ENCODE results near the gene RAB27B.

DNA sequence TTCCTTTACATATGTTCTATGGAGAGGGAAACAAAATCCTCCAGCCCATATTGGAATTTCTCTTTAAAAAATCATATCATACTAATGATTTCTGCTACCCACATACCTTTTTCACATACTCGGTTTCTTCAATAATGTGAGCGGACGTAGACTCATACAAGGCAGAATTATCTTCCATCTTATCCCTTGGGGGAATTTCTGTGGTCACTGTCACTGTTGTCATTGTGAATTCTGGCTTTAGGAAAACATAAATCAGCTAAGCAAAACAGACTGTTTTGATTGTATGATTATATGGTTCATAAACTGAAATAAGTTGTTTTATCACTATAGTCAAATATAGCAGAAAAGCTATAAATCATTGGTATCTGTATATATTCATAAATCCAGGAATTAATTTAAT lies 114.3 kb downstream of the RAB27B start:
- TF ChIP-seq IRF2 (CRISPR knock-in tag; IDR thresholded peaks at IDR 0.05; ENCODE audit: borderline replicate concordance, low read depth) (no peak), ZNF121 (CRISPR knock-in tag; IDR thresholded peaks at IDR 0.05) (no peak), FOXP1 (CRISPR knock-in tag; IDR thresholded peaks at IDR 0.05; ENCODE audit: borderline replicate concordance) (no peak), SP1 (CRISPR knock-in tag; conservative IDR thresholded peaks at IDR 0.05) (no peak)
- TF ChIP-seq, protein P1, sequence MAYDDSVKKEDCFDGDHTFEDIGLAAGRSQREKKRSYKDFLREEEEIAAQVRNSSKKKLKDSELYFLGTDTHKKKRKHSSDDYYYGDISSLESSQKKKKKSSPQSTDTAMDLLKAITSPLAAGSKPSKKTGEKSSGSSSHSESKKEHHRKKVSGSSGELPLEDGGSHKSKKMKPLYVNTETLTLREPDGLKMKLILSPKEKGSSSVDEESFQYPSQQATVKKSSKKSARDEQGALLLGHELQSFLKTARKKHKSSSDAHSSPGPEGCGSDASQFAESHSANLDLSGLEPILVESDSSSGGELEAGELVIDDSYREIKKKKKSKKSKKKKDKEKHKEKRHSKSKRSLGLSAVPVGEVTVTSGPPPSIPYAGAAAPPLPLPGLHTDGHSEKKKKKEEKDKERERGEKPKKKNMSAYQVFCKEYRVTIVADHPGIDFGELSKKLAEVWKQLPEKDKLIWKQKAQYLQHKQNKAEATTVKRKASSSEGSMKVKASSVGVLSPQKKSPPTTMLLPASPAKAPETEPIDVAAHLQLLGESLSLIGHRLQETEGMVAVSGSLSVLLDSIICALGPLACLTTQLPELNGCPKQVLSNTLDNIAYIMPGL (CRISPR knock-in tag; IDR thresholded peaks at IDR 0.05) = no peak
- TF ChIP-seq, protein P2, sequence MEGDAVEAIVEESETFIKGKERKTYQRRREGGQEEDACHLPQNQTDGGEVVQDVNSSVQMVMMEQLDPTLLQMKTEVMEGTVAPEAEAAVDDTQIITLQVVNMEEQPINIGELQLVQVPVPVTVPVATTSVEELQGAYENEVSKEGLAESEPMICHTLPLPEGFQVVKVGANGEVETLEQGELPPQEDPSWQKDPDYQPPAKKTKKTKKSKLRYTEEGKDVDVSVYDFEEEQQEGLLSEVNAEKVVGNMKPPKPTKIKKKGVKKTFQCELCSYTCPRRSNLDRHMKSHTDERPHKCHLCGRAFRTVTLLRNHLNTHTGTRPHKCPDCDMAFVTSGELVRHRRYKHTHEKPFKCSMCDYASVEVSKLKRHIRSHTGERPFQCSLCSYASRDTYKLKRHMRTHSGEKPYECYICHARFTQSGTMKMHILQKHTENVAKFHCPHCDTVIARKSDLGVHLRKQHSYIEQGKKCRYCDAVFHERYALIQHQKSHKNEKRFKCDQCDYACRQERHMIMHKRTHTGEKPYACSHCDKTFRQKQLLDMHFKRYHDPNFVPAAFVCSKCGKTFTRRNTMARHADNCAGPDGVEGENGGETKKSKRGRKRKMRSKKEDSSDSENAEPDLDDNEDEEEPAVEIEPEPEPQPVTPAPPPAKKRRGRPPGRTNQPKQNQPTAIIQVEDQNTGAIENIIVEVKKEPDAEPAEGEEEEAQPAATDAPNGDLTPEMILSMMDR (IDR thresholded peaks at IDR 0.05) = no peak

All from WTC11 (cell line).